Measurements from ENCODE around the gene SLC6A13. TPM values are rescaled to one million over a fixed set of nuclear protein-coding genes. Genes with fewer than 3 reads are reported as not detected.

SLC6A13 gene
- total RNA-seq, 1 experiment from 2014 or later: not detected

GRCh38 chr12:243381-243780 is 19.3 kb downstream of the SLC6A13 start:
- H3K18ac ChIP-seq (ENCODE audit: insufficient read length, low read depth, low read length): no peak overlapping the region
- no peak overlapping the region for H4K8ac ChIP-seq (replicated peaks; ENCODE audit: insufficient read length, low read depth, low read length)
- no peak for DNase-seq
- Mint-ChIP-seq H3K27me3 (ENCODE audit: low read depth) (peaks cover 16% of the 10 kb centered on the region), H3K4me1 (peaks cover 0 to 3% of the 10 kb centered on the region in 2 experiments; a peak in 1 of 4 replicates), H3K4me3 (no peak overlapping the region), H3K27ac (no peak overlapping the region), H3K9me3 (peaks cover 23 to 26% of the 10 kb centered on the region in 2 experiments), H3K36me3 (ENCODE audit: insufficient read depth in 1 of 3, low read depth in 3 of 3) (peaks cover 0 to 14% (median 2%) of the 10 kb centered on the region in 3 experiments; a peak in 3 of 7 replicates)
- no peak overlapping the region for H2AK5ac ChIP-seq (ENCODE audit: insufficient read length, low read length)
- WGBS (ENCODE audit: extremely low coverage, insufficient read length, low lambda C conversion rate): no CpG with 5 or more reads among the region's 4 CpGs
- H3T11ph ChIP-seq (ENCODE audit: low read length): no peak overlapping the region
- H3K79me2 ChIP-seq (ENCODE audit: insufficient read depth, low read length): no peaks in the 10 kb centered on the region
- TF ChIP-seq CTCF (conservative IDR thresholded peaks at IDR 0.05): no peak
- no peak overlapping the region for H2BK20ac ChIP-seq (ENCODE audit: low read depth, low read length, poor library complexity, severe bottlenecking)
- no peak overlapping the region for H2AFZ ChIP-seq (ENCODE audit: low read length)
- H2BK12ac ChIP-seq (ENCODE audit: insufficient read length, low read depth, low read length): no peak overlapping the region
- no peaks in the 10 kb centered on the region for H3K79me1 ChIP-seq (ENCODE audit: insufficient read depth, low read depth, low read length, poor library complexity, severe bottlenecking)
- H3K23ac ChIP-seq (ENCODE audit: insufficient read length, low read depth, low read length): no peak overlapping the region
- no peak overlapping the region for H3K9ac ChIP-seq (ENCODE audit: extremely low read depth, insufficient read length, low read length)
- no peaks in the 10 kb centered on the region for H3K9me3 ChIP-seq (ENCODE audit: control insufficient read depth, low read depth, low read length)
- no peak overlapping the region for H3K27ac ChIP-seq (ENCODE audit: insufficient read length, low read depth, low read length)
- no peak overlapping the region for H3K4me2 ChIP-seq (ENCODE audit: insufficient read depth, insufficient read length, low read length)
- H2BK120ac ChIP-seq (ENCODE audit: low read depth, low read length, poor library complexity, severe bottlenecking): no peak overlapping the region
- no peak overlapping the region for H3K14ac ChIP-seq (ENCODE audit: insufficient read depth, low read length)
- no peaks in the 10 kb centered on the region for H4K20me1 ChIP-seq (ENCODE audit: control insufficient read depth, insufficient read depth, insufficient read length)
- H3K27me3 ChIP-seq (ENCODE audit: insufficient read depth, low read length): no peaks in the 10 kb centered on the region
- H2BK5ac ChIP-seq (ENCODE audit: insufficient read length, low read length): no peak overlapping the region
- H3K23me2 ChIP-seq (ENCODE audit: insufficient read length, low read depth, low read length, poor library complexity, severe bottlenecking): no peaks in the 10 kb centered on the region
- H3K4me1 ChIP-seq (ENCODE audit: insufficient read depth, low read length): no peaks in the 10 kb centered on the region
- H3K4ac ChIP-seq (ENCODE audit: low read depth, low read length): no peak overlapping the region
- no peak overlapping the region for H4K91ac ChIP-seq (ENCODE audit: insufficient read length, low read depth, low read length)
- no peak overlapping the region for H2BK15ac ChIP-seq (ENCODE audit: low read depth, low read length)
- H4K5ac ChIP-seq (ENCODE audit: insufficient read length, low read depth, low read length): no peak overlapping the region
- no peak overlapping the region for H3K56ac ChIP-seq (ENCODE audit: insufficient read length, low read depth, low read length)

Measured in H9 (cell line).